COLO668 (cell line): ENCODE results near the gene SLC7A1.

ENCODE experiments used
- DNase-seq: peaks from one replicate; lab custom pipeline; 2025; ENCODE audit not compliant: unreplicated experiment; lab: John Stamatoyannopoulos, UW

The SLC7A1 gene

GRCh38 chr13:29513002-29513980, 82.2 kb downstream of the SLC7A1 start:
- DNase-seq = no peak

- no peak for DNase-seq
Observed at GRCh38 chr13:29511980-29512379, 83.5 kb downstream of the SLC7A1 start.

GRCh38 chr13:29511106-29511796, 84.2 kb downstream of the SLC7A1 start:
- no peak for DNase-seq

- DNase-seq = no peak
Observed at GRCh38 chr13:29510651-29511084, 84.8 kb downstream of the SLC7A1 start.

- DNase-seq = no peak
Observed at GRCh38 chr13:29509999-29510589, 85.4 kb downstream of the SLC7A1 start.

GRCh38 chr13:29508876-29509252, 86.6 kb downstream of the SLC7A1 start:
- DNase-seq = no peak

- DNase-seq = peak; percentile 91
Observed at GRCh38 chr13:29508130-29508875, 87.2 kb downstream of the SLC7A1 start.

GRCh38 chr13:29507356-29507755, 88.1 kb downstream of the SLC7A1 start:
- DNase-seq = peak; percentile 93

GRCh38 chr13:29505950-29506349, 89.5 kb downstream of the SLC7A1 start:
- DNase-seq = no peak

GRCh38 chr13:29505511-29505910, 90.0 kb downstream of the SLC7A1 start:
- no peak for DNase-seq

- DNase-seq = no peak
Observed at GRCh38 chr13:29504691-29505090, 90.8 kb downstream of the SLC7A1 start.

GRCh38 chr13:29503041-29503837, 92.2 kb downstream of the SLC7A1 start:
- no peak for DNase-seq

- DNase-seq = no peak
Observed at GRCh38 chr13:29502391-29503008, 93.0 kb downstream of the SLC7A1 start.

- DNase-seq = no peak
Observed at GRCh38 chr13:29501674-29502073, 93.8 kb downstream of the SLC7A1 start.

- DNase-seq = no peak
Observed at GRCh38 chr13:29500386-29500785, 95.1 kb downstream of the SLC7A1 start.

- no peak for DNase-seq
Observed at GRCh38 chr13:29499506-29500165, 95.9 kb downstream of the SLC7A1 start.

- DNase-seq = no peak
Observed at GRCh38 chr13:29498426-29499040, 97.0 kb downstream of the SLC7A1 start.

GRCh38 chr13:29497137-29497654, 98.3 kb downstream of the SLC7A1 start:
- no peak for DNase-seq
